Lower leg skin (tissue), 3 donors: ENCODE data around the gene SLC38A4.

Source experiments
- POLR2A ChIP-seq, 2 donors: fragments of 450-650 bp; IDR thresholded peaks; one replicate each; pipeline ENCODE4 v1.6.1; 2016 to 2017; ENCODE audit warnings: antibody characterized with exemption in 2 of 2, mild to moderate bottlenecking in 1 of 2, moderate library complexity in 1 of 2
- TF ChIP-seq, protein P1 (sequence below), 3 donors: fragments of 450-650 bp; IDR thresholded peaks; one replicate each; pipeline ENCODE4 v1.5.1; 2016; ENCODE audit warnings: antibody characterized with exemption in 3 of 3, mild to moderate bottlenecking in 3 of 3, moderate library complexity in 2 of 3

DNA sequence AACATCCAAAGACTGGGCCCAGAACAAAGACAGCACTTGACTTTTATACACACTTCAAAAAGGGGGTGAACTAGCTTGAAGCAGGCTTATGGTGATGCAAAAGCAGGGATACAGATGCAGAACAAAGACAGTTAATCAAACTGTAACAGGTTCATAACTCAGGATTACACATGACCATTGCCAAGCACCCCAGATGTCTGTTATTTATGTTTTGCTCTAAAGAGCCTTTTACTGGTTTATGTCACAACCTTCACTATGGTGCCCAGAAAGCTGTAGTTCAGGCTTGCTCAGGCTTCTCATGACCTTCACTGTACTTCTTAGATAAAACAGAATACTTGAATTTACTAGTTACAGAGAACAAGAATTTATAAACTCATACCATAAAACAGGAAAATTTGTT, 31.7 kb upstream of the SLC38A4 start:
- TF ChIP-seq, protein P1, sequence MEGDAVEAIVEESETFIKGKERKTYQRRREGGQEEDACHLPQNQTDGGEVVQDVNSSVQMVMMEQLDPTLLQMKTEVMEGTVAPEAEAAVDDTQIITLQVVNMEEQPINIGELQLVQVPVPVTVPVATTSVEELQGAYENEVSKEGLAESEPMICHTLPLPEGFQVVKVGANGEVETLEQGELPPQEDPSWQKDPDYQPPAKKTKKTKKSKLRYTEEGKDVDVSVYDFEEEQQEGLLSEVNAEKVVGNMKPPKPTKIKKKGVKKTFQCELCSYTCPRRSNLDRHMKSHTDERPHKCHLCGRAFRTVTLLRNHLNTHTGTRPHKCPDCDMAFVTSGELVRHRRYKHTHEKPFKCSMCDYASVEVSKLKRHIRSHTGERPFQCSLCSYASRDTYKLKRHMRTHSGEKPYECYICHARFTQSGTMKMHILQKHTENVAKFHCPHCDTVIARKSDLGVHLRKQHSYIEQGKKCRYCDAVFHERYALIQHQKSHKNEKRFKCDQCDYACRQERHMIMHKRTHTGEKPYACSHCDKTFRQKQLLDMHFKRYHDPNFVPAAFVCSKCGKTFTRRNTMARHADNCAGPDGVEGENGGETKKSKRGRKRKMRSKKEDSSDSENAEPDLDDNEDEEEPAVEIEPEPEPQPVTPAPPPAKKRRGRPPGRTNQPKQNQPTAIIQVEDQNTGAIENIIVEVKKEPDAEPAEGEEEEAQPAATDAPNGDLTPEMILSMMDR (IDR thresholded peaks at IDR 0.05) = no peak
- no peak for TF ChIP-seq POLR2A (IDR thresholded peaks at IDR 0.05)
